Measurements from ENCODE around the gene CAPN8.

CAPN8 gene

GRCh38 chr1:223665592-223666312 is at the start of gene CAPN8:
CAPN8 (minus strand) TSS chr1:223665701; CDS start chr1:223665646, 55 bp downstream.
- Mint-ChIP-seq H3K27ac (no peak within 1 kb of the TSS), H3K36me3 (no peaks in the 10 kb centered on the region), H3K4me3 (no peak within 1 kb of the TSS), H3K4me1 (peaks cover 8% of the 10 kb centered on the region), H3K27me3 (peaks cover 12% of the 10 kb centered on the region), H3K9me3 (no peaks in the 10 kb centered on the region)
- no peak for ATAC-seq

- no peaks in the 10 kb centered on the region for H3K27me3 Mint-ChIP-seq
- no peak for ATAC-seq
- peak overlapping the region; percentile 68 for H3K27ac Mint-ChIP-seq
- peak overlapping the region; percentile 3 for H3K4me3 Mint-ChIP-seq
- peaks cover 56% of the 10 kb centered on the region for H3K4me1 Mint-ChIP-seq
- peaks cover 11% of the 10 kb centered on the region for H3K36me3 Mint-ChIP-seq
- no peaks in the 10 kb centered on the region for H3K9me3 Mint-ChIP-seq
Measured at GRCh38 chr1:223714849-223715603, 49.5 kb upstream of the CAPN8 start.

- Mint-ChIP-seq H3K27ac (peak overlapping the region; percentile 68), H3K36me3 (peaks cover 5% of the 10 kb centered on the region), H3K9me3 (no peaks in the 10 kb centered on the region), H3K4me3 (no peak overlapping the region), H3K27me3 (no peaks in the 10 kb centered on the region), H3K4me1 (peaks cover 56% of the 10 kb centered on the region)
- no peak for ATAC-seq
Measured at GRCh38 chr1:223714421-223714724, 48.9 kb upstream of the CAPN8 start.

GRCh38 chr1:223713546-223714420 is 48.3 kb upstream of the CAPN8 start:
- H3K27ac Mint-ChIP-seq: peak overlapping the region; percentile 68
- peaks cover 5% of the 10 kb centered on the region for H3K36me3 Mint-ChIP-seq
- H3K4me3 Mint-ChIP-seq: peak overlapping the region; percentile 90
- no peak for ATAC-seq
- peaks cover 58% of the 10 kb centered on the region for H3K4me1 Mint-ChIP-seq
- no peaks in the 10 kb centered on the region for H3K9me3 Mint-ChIP-seq
- H3K27me3 Mint-ChIP-seq: no peaks in the 10 kb centered on the region

GRCh38 chr1:223712850-223713474 is 47.5 kb upstream of the CAPN8 start:
- Mint-ChIP-seq H3K4me1 (peaks cover 62% of the 10 kb centered on the region), H3K27ac (peak overlapping the region; percentile 68), H3K36me3 (peaks cover 5% of the 10 kb centered on the region), H3K27me3 (no peaks in the 10 kb centered on the region), H3K9me3 (no peaks in the 10 kb centered on the region), H3K4me3 (peak overlapping the region; percentile 90)
- ATAC-seq: peak; percentile 62

GRCh38 chr1:223712194-223712849 is 46.8 kb upstream of the CAPN8 start, which contains the start of gene CAPN2:
CAPN2 (plus strand) TSS chr1:223712539; CDS start chr1:223712641, 102 bp downstream.
- peaks cover 5% of the 10 kb centered on the region for H3K36me3 Mint-ChIP-seq
- peaks cover 62% of the 10 kb centered on the region for H3K4me1 Mint-ChIP-seq
- peak within 1 kb of the TSS; percentile 68 for H3K27ac Mint-ChIP-seq
- ATAC-seq: peak; percentile 83
- no peaks in the 10 kb centered on the region for H3K9me3 Mint-ChIP-seq
- H3K4me3 Mint-ChIP-seq: peak within 1 kb of the TSS; percentile 90
- no peaks in the 10 kb centered on the region for H3K27me3 Mint-ChIP-seq

- Mint-ChIP-seq H3K9me3 (no peaks in the 10 kb centered on the region), H3K27ac (no peak overlapping the region), H3K27me3 (no peaks in the 10 kb centered on the region), H3K36me3 (no peaks in the 10 kb centered on the region), H3K4me1 (peaks cover 61% of the 10 kb centered on the region), H3K4me3 (peak overlapping the region; percentile 63)
- ATAC-seq: no peak
Measured at GRCh38 chr1:223711747-223712193, 46.3 kb upstream of the CAPN8 start.

- H3K9me3 Mint-ChIP-seq: no peaks in the 10 kb centered on the region
- peaks cover 55% of the 10 kb centered on the region for H3K4me1 Mint-ChIP-seq
- no peak for ATAC-seq
- H3K4me3 Mint-ChIP-seq: no peak overlapping the region
- no peaks in the 10 kb centered on the region for H3K27me3 Mint-ChIP-seq
- no peak overlapping the region for H3K27ac Mint-ChIP-seq
- H3K36me3 Mint-ChIP-seq: no peaks in the 10 kb centered on the region
Measured at GRCh38 chr1:223711173-223711572, 45.7 kb upstream of the CAPN8 start.

- no peaks in the 10 kb centered on the region for H3K36me3 Mint-ChIP-seq
- H3K27ac Mint-ChIP-seq: no peak overlapping the region
- no peaks in the 10 kb centered on the region for H3K9me3 Mint-ChIP-seq
- no peak overlapping the region for H3K4me3 Mint-ChIP-seq
- no peaks in the 10 kb centered on the region for H3K27me3 Mint-ChIP-seq
- ATAC-seq: no peak
- H3K4me1 Mint-ChIP-seq: peaks cover 53% of the 10 kb centered on the region
Measured at GRCh38 chr1:223710179-223711133, 45.0 kb upstream of the CAPN8 start.

GRCh38 chr1:223709598-223709997 is 44.1 kb upstream of the CAPN8 start:
- no peaks in the 10 kb centered on the region for H3K9me3 Mint-ChIP-seq
- H3K36me3 Mint-ChIP-seq: no peaks in the 10 kb centered on the region
- H3K27me3 Mint-ChIP-seq: no peaks in the 10 kb centered on the region
- H3K27ac Mint-ChIP-seq: no peak overlapping the region
- H3K4me3 Mint-ChIP-seq: no peak overlapping the region
- ATAC-seq: no peak
- H3K4me1 Mint-ChIP-seq: peaks cover 53% of the 10 kb centered on the region

GRCh38 chr1:223708651-223709268 is 43.3 kb upstream of the CAPN8 start:
- H3K36me3 Mint-ChIP-seq: no peaks in the 10 kb centered on the region
- no peaks in the 10 kb centered on the region for H3K27me3 Mint-ChIP-seq
- peaks cover 47% of the 10 kb centered on the region for H3K4me1 Mint-ChIP-seq
- no peaks in the 10 kb centered on the region for H3K9me3 Mint-ChIP-seq
- no peak for ATAC-seq
- peak overlapping the region; percentile 8 for H3K27ac Mint-ChIP-seq
- H3K4me3 Mint-ChIP-seq: no peak overlapping the region

GRCh38 chr1:223708001-223708359 is 42.5 kb upstream of the CAPN8 start:
- ATAC-seq: no peak
- no peaks in the 10 kb centered on the region for H3K9me3 Mint-ChIP-seq
- no peaks in the 10 kb centered on the region for H3K36me3 Mint-ChIP-seq
- peaks cover 39% of the 10 kb centered on the region for H3K4me1 Mint-ChIP-seq
- H3K27ac Mint-ChIP-seq: peak overlapping the region; percentile 8
- no peak overlapping the region for H3K4me3 Mint-ChIP-seq
- no peaks in the 10 kb centered on the region for H3K27me3 Mint-ChIP-seq

GRCh38 chr1:223707256-223708000 is 41.9 kb upstream of the CAPN8 start:
- peaks cover 2% of the 10 kb centered on the region for H3K27me3 Mint-ChIP-seq
- H3K9me3 Mint-ChIP-seq: no peaks in the 10 kb centered on the region
- H3K27ac Mint-ChIP-seq: peak overlapping the region; percentile 22
- H3K4me3 Mint-ChIP-seq: no peak overlapping the region
- no peaks in the 10 kb centered on the region for H3K36me3 Mint-ChIP-seq
- ATAC-seq: no peak
- peaks cover 41% of the 10 kb centered on the region for H3K4me1 Mint-ChIP-seq
